ENCODE measurements around the gene VEPH1. TPM values are rescaled to one million over a fixed set of nuclear protein-coding genes. Genes with fewer than 3 reads are reported as not detected.
A peak's percentile ranks its signal among the peaks of the same experiment; 100 is the strongest.

VEPH1 gene
- polyA plus RNA-seq, 5 donors = 28.5 to 49.6 (median 43.5) TPM

DNA sequence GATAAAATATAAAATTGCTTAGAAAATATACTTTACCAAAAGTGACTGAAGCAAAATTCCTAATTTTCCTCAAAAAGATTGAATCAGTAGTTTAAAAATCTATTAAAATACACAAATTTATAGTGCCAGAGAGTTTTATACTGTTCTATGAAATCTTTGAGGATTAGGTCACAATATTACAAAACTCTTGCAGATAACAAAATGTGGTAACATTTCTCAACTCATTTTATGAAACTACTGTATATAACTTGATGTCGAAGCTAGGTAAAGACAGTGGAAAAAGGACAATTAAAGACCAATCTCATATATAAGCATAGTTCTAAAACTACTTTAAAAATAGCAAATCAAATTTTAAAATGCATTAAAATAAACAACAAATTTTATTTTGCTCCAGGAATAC is 15.9 kb downstream of the VEPH1 start:
- DNase-seq = no peak

DNA sequence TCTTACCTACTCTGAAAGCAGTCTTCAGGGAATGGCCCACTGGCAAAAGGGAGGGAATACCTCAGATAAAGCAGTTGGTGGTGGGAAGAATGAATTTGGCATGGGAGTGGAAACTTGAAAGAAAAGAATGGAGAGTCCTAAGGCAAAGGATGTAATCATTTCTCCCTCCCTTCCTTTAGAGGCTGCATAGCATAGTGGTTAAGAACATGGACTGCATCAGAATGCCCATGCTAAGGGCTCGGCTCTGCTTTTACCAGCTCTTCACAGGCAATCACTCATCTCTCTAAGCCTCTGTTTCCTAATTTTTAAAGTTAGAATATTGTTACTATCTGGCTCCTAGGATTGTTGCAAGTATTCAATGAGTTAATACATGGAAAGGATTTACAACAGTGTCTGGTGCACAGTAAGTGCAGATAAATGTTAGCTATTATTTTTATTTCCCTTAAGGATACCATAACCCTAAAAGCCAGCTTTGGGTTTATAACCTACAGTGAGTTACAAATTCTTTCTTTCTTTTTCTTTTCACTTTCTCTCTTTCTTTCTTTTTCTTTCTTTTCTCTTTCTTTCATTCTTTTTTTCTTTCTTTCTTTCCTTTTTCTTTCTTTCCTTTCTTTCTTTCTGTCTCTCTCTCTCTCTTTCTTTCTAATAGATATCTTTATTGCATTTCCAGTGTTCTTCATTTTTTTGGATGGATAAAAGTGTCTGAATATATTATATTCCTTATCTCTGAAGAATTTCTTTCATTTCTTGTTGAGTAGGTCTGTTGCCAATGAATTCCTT is 23.6 kb downstream of the VEPH1 start:
- DNase-seq = no peak

DNA sequence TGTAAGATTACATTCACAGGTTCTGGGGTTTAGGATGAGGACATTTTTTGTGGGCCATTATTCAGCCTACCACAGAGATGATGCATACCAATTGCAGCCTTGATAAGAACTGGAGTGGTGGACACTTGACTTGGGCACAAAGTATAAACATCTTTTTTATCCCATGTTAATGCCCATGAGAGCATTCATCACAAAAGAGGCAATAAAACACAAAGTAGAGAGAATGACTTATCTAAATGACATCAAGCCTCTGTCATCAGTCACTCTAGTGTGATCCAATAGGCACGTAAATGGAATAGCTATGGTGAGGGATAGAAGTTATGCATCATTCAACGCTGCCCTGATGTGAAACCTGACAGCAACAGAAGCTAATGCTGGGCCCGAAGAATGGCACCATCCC is 25.8 kb downstream of the VEPH1 start:
- no peak for DNase-seq

DNA sequence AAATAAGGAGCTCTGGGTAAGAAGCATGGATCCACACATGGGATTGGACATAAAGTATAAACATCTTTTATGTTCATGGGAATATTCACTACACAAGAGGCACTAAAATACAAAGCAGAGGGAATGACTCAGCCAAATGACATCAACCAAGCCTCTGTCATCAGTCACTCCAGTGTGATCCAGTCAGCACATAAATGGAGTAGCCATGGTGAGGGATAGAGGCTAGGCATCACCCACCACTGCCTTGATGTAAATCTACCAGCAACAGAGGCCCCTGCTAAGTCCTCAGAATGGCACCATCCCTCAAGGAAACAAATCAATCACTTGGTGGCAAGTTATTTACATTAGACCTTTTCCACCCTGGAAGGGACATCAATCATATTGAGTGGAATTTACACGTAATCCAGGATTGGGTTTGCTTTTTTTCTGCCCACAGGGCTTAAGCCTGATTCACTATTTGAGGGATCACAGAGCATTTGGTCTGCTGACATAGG is 27.2 kb downstream of the VEPH1 start:
- DNase-seq = no peak

DNA sequence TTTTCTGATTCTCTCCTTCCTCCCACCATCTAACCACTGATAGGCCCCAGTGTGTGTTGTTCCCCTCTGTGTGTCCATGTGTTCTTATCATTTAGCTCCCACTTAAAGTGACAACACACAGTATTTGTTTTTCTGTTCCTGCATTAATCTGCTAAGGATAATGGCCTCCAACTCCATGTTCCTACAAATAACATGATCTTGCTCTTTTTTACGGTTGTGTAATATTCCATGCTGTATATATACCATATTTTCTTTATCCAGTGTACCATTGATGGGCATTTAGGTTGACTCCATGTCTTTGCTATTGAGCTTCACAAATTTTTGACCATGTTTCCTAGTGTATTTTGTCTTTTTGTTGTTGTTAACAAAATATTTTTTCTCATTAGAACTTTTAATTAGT is 30.6 kb downstream of the VEPH1 start:
- DNase-seq = no peak

DNA sequence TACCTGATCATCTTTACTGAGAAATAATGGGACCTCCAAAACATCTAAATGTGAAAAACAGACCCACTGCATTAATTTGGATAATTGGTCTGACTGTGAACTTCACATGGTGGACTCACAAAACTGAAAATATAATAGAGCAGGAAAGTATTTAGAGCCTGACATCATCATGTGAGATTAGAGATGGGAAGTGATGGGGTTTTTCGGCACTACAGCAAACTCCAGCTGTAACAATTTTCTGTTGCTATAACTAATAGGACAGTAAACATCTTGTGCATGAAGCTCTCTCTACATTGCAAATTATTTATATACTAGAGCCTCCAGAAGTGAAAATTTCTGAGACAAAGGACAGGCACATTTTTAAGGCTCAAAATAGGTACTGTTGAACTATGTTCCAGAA is 32.2 kb downstream of the VEPH1 start:
- DNase-seq = no peak

DNA sequence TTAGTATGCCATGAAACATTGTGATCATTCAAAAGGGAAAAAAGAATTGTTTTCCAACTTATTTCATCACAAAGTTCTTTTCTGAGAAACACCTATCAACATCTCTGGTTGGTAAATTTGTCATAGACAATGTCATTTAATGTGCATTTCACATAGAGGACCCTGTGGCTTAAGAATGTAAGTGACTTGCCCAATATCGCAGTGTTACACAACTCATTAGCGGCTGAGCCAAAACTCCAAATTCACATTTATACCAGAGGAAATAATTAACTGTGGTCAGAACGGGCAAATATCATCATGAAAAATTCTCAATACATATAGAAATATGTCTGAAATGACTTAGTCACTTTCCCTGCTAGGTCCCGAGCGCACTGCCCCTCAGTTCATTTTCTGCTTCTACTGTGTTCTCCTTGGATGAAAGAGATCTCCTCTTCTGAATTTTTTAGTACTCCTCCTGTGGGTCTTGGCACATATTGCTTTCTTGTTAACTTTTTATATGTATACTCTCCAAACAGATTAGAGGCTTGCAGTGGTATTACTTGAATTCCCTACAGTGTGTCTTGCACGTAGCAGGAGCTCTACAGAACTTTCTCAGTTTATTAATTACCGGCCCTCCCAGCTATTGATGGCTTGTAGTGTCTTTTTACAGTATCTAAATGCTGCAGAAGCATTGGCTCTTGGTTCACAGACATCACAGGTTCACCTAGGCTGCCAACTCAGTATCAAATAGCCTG is 33.5 kb downstream of the VEPH1 start:
- DNase-seq = no peak

DNA sequence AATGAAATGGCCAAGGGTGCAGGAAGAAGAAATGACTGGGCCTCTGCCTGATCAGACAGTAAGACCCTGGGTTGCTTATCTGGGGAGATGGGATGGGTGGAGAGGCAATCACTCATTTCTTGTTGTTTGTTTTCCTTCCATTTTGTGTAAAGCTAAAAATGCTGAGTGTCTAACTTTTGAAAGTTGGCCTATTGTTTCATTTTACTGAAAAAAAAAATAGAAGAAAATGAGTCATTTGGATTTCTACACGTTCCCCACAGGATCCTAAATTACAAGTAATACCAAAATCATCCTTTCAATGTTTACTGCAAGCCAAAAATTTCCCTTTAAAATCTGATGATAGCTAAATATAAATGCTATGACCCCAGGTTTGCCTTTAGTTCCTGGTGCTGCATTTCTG is 36.0 kb downstream of the VEPH1 start:
- no peak for DNase-seq

DNA sequence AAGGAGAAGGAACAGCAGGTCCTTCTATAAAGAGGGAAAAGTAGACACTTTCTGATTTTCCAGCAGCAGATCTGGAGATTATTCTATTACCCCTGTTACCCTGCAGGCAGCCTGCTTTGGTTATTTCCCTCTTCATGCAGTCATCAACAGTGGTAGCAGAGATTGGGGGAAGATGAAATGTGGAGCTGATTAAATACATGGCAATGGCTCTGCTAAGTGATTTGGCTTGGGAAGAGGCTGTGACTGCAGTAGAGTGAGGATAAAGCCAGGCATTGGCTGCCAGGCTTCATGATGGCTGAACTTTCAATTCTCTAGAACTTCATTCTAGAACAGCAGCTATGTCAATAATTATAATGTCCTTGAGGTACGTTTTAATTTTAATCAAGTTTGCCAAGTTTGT is 37.5 kb downstream of the VEPH1 start:
- DNase-seq = no peak

DNA sequence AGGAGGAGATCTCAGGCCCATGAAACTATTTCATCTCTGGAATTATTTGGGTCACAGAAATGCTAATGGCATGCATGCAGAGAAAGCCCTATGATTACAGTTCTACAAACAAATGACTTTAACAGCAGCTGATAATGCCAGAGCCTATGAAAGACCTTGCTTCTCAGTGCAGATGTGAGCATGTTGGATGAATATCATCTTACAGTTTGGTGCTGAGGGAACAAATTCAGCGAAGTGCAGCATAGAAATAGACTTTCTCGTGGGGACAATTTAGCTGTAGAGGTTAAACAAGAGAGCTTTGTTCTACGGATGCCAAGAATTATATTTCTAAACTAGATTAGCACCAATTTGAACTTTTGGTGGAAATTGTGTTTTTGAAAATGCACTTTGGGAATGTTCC is 38.9 kb downstream of the VEPH1 start:
- DNase-seq = no peak

DNA sequence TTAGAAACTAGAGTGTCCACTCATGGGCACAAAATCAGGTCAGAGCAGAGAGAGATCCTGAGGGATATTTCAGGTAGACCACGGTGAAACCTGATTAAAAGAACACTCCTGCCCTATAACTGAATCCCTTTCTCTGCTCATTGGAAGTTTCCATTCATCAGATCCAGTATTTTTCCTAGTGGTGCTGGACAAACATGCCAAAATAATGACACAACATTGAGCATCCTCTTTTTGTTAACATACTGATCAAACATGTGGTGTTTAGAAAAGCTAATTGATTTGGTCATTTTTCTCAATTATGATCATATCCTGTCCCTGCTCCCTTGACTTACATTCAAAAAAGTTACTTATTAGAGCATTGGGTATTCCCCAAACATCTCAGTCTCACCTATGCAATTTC is 39.4 kb downstream of the VEPH1 start:
- no peak for DNase-seq

DNA sequence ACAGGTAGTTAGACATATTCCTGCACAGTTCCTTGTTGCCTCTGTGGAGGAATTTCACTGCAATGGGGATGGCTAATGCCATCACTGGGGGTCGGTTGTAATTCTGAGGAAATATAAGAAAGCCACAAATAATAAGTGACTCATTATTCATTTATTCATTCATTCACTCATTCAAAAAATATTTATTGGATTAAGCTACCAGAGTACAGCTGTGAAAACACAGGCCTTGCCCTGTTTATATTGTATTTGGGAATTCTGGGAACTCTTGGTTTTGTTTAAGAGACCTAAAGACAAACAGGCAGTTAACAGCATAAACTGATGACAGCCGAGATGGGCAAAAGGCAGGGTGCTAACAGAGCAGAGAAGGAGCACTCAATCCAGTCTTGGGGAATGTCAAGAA is 43.0 kb downstream of the VEPH1 start:
- no peak for DNase-seq

DNA sequence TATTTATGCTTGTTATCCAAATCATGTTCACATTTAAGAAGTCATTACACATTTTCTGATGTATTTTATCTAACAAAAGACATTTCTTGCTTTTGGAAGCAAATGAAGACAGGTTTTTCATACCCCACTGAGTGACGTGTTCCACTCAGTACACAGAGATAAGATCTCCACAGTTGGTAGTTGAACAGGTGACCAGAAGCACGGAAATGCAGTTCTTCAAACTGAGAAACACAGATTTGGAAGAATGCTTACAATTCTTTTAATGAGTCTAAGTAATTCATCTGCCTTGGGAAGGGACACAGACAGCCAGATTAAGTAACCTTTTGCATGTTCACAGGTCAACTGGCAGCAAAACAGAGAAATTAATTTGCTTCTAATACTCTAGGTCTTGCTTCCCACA is 43.5 kb downstream of the VEPH1 start:
- no peak for DNase-seq

DNA sequence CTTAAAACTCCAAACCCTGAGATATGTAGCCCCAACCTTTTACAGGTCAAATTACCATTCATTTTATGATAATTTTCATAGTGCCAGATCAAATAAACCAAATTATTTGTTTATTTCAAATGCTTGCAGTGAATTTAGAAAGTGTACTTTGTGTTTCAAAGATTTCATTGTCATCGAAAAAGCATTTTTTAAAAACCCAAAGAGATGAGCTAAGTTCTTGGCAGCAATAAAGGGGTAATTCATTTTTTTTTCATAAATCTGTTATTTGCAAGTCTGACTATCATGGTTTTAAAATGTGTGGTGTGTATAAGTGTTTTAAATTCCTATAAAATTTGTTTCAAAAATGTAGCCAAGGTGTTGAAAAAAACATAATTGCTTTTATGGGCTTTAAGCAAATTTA is 49.4 kb downstream of the VEPH1 start:
- DNase-seq = no peak

DNA sequence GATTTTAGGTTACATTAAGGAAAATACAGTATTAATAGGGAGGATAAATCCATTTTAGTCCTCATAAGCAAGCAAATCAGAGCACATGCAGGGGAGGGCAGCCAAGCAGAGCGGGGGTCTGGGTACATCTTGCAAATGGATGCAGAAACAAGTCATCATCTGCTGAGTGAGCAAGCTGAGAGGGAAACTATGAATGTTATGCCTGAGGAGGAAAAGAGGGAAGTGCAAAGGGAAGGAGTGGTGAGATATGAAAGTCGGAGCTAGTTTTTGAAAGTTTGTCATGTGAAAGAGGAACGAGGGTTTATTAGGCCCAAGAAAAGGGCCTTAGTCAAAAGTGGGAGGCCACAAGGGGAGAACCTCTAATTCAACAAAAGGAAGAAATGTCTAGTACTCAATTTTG is 51.1 kb downstream of the VEPH1 start:
- DNase-seq = no peak

DNA sequence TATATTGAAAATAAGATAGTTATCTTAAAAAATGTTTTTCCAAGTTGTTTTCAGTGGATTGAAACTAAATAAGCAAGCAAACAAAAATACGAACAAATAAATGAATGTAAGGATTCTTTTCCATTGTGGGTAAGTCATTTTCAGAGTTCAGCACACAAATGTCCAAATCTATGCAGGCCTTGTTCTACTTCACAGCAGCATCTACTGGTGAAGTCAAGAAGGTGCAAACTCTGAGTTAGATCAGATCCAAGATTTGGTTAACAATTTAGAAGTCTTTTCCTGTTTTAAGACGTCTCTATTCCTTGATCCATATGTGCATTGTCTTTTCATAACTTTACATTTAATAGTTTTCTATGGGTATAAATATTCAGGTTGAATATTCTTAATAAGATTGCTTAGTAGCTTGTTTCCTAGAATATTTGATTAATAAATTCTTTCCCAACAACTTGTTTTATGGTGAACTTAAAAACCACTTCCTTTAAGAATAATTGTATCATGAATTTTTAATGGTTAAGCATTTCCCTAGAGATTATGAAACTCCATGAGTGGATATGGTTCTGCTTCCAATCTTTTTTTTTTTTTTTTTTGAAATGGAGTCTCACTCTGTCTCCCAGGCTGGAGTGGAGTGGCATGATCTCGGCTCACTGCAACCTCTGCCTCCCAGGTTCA is 56.1 kb downstream of the VEPH1 start:
- no peak for DNase-seq

DNA sequence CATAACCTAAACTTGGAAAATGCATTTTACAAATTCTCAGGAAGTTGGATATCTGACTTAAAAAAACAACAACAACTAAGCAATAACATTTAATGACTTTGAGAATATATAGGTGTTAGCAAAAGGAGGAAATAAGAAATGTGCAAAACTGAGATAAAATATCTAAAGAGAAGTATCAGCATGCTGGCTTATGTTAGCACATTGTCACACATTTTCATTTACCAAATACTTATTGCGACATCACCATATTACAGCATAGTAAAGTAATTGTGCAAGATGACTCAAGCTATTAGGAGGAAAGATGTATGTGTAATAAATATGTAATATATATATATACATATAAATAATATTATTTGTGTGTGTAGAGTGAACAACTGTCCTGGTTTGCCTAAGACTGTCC is 57.4 kb downstream of the VEPH1 start:
- DNase-seq = peak; percentile 71 to 80

DNA sequence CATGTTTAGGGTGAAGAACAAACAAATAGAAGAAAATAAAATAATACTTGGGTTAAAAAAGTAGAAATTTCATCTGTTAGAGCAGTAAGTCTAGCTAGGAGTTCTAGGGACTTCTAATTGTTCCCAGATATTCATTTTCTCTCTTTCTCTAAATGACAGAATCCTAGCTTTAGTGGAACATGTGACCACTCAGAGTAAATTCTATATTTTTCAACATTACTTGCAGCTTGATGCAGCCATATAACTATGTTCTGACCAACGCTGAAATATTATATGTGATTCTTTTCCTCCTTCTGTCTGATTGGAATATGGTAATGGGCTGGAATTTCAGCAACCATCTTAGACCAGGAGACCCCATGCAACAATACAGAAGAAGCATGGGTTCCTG is 58.4 kb downstream of the VEPH1 start:
- no peak for DNase-seq

DNA sequence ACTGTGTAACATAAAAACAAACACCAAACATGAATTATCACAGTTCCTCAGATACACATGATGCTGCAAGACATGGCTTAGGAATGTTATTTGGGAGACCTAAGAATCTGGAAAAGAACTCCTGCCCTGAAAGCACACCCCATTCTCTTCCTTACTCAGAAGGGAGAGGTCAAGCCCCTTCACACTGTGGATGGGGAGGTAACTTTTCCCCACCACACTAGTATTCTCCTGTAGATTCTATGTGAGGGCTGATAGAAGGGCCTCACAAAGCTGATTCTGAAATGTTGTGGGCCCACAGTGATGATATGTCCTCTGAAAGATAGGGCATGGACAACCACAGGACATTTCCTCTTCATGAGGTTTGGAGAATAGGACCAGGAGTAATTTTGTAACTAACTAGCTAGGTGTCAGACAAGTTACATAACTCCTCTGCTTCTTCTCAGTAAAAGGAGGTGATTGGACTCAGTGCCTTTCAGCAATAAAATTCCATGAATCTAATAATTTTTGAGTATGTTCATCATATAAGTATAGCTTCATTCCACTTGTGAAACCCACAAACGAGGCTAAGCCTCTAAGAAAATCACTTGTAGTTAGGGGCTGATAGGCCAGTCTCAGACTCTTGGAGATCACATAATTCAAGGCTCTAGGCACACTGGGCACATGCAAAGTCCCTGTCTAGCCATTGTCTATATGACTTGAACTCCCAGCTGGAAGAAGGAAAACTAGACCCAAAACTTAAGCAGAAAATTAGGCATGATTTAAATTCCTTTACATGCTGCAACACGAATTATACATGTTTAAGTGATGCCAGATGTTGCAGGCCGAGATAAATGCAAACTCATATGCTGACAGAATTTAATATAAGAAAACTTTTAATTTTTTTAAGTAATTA is 59.1 kb downstream of the VEPH1 start:
- DNase-seq = peak in 1 of 2 donors; percentile 22

DNA sequence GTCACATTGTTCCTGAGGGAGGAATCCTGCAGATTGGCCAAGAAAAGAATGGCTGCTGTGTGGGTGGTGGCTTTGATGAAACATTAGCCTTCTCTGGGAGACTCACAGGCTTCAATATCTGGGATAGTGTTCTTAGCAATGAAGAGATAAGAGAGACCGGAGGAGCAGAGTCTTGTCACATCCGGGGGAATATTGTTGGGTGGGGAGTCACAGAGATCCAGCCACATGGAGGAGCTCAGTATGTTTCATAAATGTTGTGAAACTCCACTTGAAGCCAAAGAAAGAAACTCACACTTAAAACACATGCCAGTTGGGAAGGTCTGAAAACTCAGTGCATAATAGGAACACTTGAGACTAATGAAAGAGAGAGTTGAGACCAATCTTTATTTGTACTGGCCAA is 60.5 kb downstream of the VEPH1 start:
- peak in 1 of 2 donors; percentile 36 for DNase-seq

DNA sequence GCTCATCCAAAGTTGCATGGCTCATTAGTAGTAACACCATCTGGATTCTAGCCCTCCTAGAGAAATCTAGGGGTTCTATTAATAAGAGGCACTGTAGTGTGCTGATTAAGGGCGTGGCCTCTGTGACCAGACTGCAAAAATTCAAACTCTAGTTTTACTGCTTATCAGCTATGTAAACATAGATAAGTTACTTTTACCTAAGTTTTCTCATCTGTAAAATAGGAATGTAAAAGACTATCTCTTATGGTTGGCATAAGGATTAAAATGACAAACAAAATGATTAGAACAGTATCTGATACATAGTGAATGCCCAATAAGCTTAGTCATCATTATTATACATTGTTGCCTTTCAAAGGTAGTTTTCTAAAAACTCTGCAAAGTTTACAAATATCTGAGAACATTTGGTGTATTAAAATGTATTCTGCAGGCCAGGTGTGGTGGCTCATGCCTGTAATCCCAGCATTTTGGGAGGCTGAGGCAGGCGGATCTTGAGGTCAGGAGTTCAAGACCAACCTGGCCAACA is 62.1 kb downstream of the VEPH1 start:
- no peak for DNase-seq
